GM18951 (cell line): Measurements from ENCODE around the gene RFX1.

Source experiments
- POLR2A ChIP-seq: IDR thresholded peaks from 4 replicates; pipeline ENCODE4 v1.6.1; 2011; ENCODE audit warnings: mild to moderate bottlenecking; ENCODE audit not compliant: insufficient read length, insufficient read depth; ENCODE audit errors: extremely low read depth
- in situ Hi-C: fragments of 300-500 bp; cut with MboI; formaldehyde crosslinking; loops from one replicate; pipeline ENCODE4 v1.12.0; 2022; ENCODE audit warnings: low sequenced_read_pairs, mixed read lengths, inconsistent platforms; ENCODE audit not compliant: unreplicated experiment

RFX1 gene

DNA sequence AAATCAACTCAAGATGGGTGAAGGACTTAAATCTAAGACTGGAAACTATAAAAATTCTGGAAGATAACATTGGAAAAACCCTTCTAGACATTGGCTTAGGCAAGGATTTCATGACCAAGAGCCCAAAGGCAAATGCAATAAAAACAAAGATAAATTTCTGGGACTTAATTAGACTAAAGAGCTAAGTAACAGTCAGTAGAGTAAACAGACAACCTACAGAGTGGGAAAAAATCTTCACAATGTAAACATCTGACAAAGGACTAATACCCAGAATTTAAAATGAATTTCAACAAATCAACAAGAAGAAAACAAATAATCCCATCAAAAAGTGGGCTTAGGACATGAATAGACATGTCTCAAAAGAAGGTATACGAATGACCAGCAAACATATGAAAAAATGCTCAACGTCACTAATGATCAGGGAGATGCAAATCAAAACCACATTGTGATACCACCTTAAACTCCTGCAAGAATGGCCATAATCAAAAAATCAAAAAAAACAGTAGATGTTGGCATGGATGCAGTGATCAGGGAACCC, 6.3 kb upstream of the RFX1 start:
- in situ Hi-C loops, result no loop called here
- TF ChIP-seq POLR2A, result no peak

GRCh38 chr19:14006766-14007562, 844 bp upstream of the RFX1 start:
- in situ Hi-C loops, result no loop called here
- TF ChIP-seq POLR2A, result peak; percentile 60

GRCh38 chr19:14005349-14006084, 603 bp downstream of the RFX1 start:
- TF ChIP-seq POLR2A, result peak; percentile 80
- in situ Hi-C loops, result no loop called here

DNA sequence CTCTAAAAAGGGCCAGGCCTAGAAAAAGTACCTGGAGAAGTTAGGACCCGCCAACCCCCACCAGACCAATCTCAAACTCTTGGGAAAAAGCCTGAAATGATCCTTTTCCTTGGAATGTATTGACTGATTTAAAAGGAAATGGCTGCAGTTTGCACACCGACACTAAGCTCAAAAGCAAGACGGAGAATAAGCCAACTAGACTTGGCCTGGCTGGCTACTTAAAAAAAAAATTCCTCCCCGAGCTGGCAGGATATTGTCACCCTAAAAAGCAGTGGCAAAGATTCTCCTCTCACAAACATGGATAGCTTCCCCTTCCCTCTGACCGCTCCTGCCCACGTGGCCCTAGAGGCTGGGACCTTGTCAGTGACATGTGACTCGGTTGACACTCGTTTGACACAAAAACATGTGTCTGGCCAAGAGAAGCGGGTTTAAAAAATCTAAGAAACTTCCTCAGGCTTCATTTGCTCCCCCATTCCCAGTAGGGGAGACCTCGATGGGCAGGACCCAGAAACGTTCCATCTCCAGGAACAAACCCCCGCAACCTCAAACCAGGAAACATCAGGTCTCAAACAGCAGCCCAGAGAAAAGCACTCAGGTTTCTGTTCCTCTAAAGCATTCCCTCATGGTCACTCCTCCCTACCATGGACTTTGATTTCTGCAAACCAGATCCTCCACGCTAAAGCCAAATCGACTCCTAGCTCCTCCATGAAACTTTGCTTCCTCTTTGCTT, 1.3 kb downstream of the RFX1 start:
- no peak for TF ChIP-seq POLR2A
- in situ Hi-C loops, result no loop called here

GRCh38 chr19:14003251-14004055, 2.7 kb downstream of the RFX1 start:
- in situ Hi-C loops, result no loop called here
- TF ChIP-seq POLR2A, result no peak

GRCh38 chr19:14002571-14003250, 3.4 kb downstream of the RFX1 start:
- TF ChIP-seq POLR2A, result no peak
- in situ Hi-C loops, result no loop called here

GRCh38 chr19:14000691-14001375, 5.3 kb downstream of the RFX1 start:
- TF ChIP-seq POLR2A, result no peak
- in situ Hi-C loops, result no loop called here

DNA sequence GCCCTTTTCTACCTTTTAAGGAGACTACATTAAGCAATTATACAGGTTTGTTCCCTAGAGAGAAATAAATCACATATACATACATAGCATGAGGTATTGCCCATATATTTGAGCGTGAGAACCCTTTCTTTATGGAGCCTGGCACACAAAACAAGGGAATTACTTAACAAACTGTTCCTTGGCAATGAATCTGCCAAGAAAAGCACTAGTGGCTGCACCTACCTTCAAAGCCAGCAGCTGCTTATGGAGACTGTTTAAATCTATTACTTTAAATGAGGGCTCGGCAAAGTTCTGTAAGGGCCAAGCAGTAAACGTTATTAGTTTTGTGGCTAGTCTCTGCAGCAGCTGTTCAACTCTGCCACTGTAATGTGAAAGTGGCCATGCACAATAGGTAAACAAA, 7.0 kb downstream of the RFX1 start:
- in situ Hi-C loops, result no loop called here
- TF ChIP-seq POLR2A, result no peak

GRCh38 chr19:13998426-13998825, 7.7 kb downstream of the RFX1 start:
- in situ Hi-C loops, result no loop called here
- no peak for TF ChIP-seq POLR2A

DNA sequence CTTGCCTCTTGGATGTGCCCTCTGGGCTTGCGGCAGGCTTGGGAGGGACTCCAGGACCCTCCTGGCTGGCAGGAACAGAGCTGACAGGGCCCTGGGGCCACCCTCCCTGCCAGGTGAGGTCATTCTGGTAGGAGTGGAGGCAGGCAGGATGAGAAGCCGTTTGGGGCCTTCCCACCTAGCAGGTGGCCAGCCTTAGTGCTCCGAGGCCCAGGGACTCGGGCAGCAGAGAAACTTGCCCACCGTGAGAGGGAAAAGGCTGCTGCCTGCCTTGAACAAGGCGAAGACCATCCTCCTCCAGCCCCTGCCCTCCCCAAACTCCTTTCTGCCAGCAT, 8.5 kb downstream of the RFX1 start:
- no peak for TF ChIP-seq POLR2A
- in situ Hi-C loops, result no loop called here

DNA sequence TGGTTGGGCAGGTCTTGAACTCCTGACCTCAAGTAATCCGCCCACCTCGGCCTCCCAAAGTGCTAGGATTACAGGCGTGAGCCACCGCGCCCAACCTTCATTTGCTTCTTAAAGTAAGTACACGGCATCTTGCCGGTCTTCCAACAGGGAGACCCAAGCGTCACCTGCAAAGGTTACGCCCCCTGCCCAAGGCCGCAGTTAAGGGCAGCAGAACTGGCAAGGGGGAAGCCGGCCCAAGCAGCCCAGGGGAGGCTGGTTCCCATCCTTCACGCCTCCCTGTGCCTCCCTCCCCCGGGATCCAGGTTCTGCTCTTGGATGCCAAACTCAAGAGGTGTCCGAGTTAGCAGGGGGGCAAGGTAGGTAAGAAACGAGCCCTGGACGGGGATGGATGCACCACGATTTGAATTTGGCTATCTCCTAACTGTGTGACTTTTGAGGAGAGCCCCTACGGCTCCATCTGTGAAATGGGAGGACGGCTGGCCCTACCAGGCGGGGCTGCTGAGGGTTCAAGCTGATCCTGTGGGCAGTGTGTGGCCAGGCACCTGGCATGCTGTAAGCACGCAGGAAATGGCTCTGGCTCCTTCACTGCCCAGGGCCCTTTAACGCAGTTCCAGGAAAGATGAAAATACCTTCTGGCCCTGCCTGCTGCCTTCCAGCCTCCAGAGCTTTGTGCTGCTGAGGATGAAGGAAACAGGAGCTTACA, 9.0 kb downstream of the RFX1 start:
- TF ChIP-seq POLR2A, result no peak
- in situ Hi-C loops, result no loop called here
